Uterus (tissue), 4 donors: ENCODE data around the gene LENG8. TPM values are rescaled to one million over a fixed set of nuclear protein-coding genes. Genes with fewer than 3 reads are reported as not detected.

Experiments
- DNase-seq, 2 donors: peaks; one replicate each; pipeline ENCODE4 v3.0.0-alpha.2; 2019 to 2020
- H3K27ac ChIP-seq, 2 donors: fragments of 200-600 bp; sonication (generic); 1 replicate in 1 of 2; 2 replicates in 1 of 2; pipeline ENCODE4 v1.5.1; 2016 to 2018
- H3K27me3 ChIP-seq, 2 donors: fragments of 200-600 bp; sonication (generic); one replicate each; pipeline ENCODE4 v1.5.1; 2018 to 2019; ENCODE audit warnings: control low read depth in 1 of 2
- H3K36me3 ChIP-seq, 2 donors: fragments of 200-600 bp; sonication (generic); one replicate each; pipeline ENCODE4 v1.5.1; 2019; ENCODE audit warnings: control low read depth in 1 of 2
- H3K4me1 ChIP-seq, 2 donors: fragments of 200-600 bp; sonication (generic); one replicate each; pipeline ENCODE4 v1.5.1; 2018 to 2019; ENCODE audit warnings: control low read depth in 1 of 2
- H3K4me3 ChIP-seq, 2 donors: fragments of 200-600 bp; sonication (generic); 1 replicate in 1 of 2; 2 replicates in 1 of 2; pipeline ENCODE4 v1.5.1; 2018 to 2019; ENCODE audit warnings: mild to moderate bottlenecking in 1 of 2
- H3K9me3 ChIP-seq, 2 donors: fragments of 200-600 bp; sonication (generic); one replicate each; pipeline ENCODE4 v1.5.1; 2019; ENCODE audit warnings: control low read depth in 1 of 2
- POLR2A ChIP-seq, 2 donors: fragments of 450-650 bp; IDR thresholded peaks; one replicate each; pipeline ENCODE4 v1.6.1; 2016; ENCODE audit warnings: antibody characterized with exemption in 2 of 2, mild to moderate bottlenecking in 1 of 2, moderate library complexity in 1 of 2
- intact Hi-C: fragments of 100-400 bp; cut with DNase I; formaldehyde crosslinking; loops from one replicate; pipeline ENCODE4 v1.15.1; 2023; ENCODE audit warnings: low total_unique reads
- total RNA-seq, 4 donors: library from RNA; depleted of rRNA in 3 of 4; stranded (reverse); fragments of >200 nt in 3 of 4; gene quantifications; one replicate each; pipeline versions ENCODE4 v1.1.0 to v1.2.4, GENCODE V29; 2014 to 2023
- TF ChIP-seq, protein P1 (sequence below), 4 experiments: fragments of 200-600 bp in 2 of 4; fragments of 450-650 bp in 2 of 4; sonication (generic) in 2 of 4; IDR thresholded peaks; one replicate each; pipeline ENCODE4 v1.5.1; 2016 to 2019; ENCODE audit warnings: antibody characterized with exemption in 4 of 4, mild to moderate bottlenecking in 2 of 4, moderate library complexity in 1 of 4
- donor health status: DM: yes; HTN: yes; CAD: no.

The LENG8 gene
- total RNA-seq, 4 donors from 2014 or later: 58.1 to 275 (median 91.4) TPM

DNA sequence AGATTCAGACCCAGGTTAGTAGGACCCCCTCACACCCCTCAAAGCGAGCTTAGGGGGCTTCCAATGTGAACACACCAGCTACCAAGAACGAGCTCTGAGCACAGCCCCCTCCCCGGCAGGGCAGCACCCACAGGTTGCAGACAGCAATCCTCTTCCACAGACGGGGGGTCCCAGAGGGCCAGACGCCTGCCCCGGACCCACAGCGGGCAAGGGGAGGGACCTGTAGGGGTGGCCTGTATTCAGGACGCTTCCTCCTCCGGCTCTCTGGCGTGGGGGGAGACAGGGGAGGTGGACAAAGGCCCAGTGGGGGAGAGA, 29.0 kb upstream of the LENG8 start:
- Histone ChIP-seq H3K27me3 (peaks cover 3 to 16% of the 10 kb centered on the region in 2 donors), H3K36me3 (no peaks in the 10 kb centered on the region), H3K4me3 (no peak overlapping the region), H3K4me1 (no peaks in the 10 kb centered on the region), H3K9me3 (no peaks in the 10 kb centered on the region), H3K27ac (peak overlapping the region in 1 of 2 donors; percentile 60)
- TF ChIP-seq, protein P1, sequence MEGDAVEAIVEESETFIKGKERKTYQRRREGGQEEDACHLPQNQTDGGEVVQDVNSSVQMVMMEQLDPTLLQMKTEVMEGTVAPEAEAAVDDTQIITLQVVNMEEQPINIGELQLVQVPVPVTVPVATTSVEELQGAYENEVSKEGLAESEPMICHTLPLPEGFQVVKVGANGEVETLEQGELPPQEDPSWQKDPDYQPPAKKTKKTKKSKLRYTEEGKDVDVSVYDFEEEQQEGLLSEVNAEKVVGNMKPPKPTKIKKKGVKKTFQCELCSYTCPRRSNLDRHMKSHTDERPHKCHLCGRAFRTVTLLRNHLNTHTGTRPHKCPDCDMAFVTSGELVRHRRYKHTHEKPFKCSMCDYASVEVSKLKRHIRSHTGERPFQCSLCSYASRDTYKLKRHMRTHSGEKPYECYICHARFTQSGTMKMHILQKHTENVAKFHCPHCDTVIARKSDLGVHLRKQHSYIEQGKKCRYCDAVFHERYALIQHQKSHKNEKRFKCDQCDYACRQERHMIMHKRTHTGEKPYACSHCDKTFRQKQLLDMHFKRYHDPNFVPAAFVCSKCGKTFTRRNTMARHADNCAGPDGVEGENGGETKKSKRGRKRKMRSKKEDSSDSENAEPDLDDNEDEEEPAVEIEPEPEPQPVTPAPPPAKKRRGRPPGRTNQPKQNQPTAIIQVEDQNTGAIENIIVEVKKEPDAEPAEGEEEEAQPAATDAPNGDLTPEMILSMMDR (IDR thresholded peaks at IDR 0.05): no peak
- TF ChIP-seq POLR2A (IDR thresholded peaks at IDR 0.05): no peak
- intact Hi-C loops: no loop called here
- no peak for DNase-seq

DNA sequence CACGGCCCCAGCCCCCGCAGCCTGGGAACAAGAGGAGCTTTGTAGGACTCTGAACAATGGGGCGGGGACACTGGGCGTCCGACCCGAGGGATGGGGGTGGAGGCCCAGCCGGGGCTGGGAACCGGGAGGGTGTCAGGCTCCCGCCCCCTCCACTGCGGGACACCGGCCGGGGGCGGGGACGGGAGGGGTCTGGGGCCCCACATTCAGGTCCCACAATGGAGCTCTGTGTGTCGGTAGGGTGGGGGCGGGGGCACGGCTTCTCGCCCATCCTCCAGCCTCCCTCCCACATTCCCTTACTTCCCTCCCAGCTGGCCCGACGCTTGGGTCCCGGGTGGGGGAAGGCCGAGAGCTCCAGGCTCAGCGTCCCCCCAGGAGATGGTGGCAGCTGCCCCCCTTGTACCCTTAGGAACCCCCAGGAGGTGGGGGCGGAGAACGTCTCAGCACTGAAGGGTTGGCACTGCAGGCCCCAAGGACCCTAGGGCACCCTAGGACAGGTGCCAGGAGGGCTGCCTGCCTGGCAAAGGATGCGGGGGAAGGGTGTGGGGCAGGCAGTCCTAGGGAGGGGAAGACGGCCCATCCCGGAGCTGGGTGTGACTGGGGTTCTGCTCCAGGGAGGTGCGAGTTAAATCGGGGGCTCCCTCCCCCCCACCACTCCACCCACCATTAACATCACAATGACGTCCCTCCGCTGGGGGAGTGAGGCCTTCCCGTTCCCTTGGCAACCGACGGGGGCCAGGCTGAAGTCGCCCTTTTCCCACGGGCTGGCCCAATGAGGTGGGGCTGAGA, 28.4 kb upstream of the LENG8 start:
- no peaks in the 10 kb centered on the region for H3K36me3 ChIP-seq
- H3K27ac ChIP-seq: peak overlapping the region in 1 of 2 donors; percentile 60
- peaks cover 3 to 13% of the 10 kb centered on the region in 2 donors for H3K27me3 ChIP-seq
- no peak for TF ChIP-seq POLR2A (IDR thresholded peaks at IDR 0.05)
- TF ChIP-seq, protein P1 (IDR thresholded peaks at IDR 0.05): no peak
- H3K4me1 ChIP-seq: no peaks in the 10 kb centered on the region
- H3K4me3 ChIP-seq: no peak overlapping the region
- no peaks in the 10 kb centered on the region for H3K9me3 ChIP-seq
- DNase-seq: no peak
- intact Hi-C loops: no loop called here

DNA sequence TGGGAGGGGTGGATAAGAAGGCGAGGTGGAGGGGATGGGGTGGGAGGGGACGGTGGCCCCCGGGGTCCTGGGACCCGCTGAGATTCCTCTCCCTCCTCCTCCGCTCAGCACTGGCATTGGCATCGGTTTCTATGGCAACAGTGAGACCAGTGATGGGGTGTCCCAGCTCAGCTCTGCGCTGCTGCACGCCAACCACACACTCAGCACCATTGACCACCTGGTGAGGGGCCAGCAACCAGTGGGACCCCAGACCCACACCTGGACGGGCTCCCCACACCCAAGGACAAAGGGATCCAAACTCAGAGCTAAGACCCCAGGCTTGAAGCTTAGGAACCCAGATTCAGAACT, 27.9 kb upstream of the LENG8 start:
- Histone ChIP-seq H3K27ac (peak overlapping the region in 1 of 2 donors; percentile 60), H3K4me3 (no peak overlapping the region)
- intact Hi-C loops: no loop called here

DNA sequence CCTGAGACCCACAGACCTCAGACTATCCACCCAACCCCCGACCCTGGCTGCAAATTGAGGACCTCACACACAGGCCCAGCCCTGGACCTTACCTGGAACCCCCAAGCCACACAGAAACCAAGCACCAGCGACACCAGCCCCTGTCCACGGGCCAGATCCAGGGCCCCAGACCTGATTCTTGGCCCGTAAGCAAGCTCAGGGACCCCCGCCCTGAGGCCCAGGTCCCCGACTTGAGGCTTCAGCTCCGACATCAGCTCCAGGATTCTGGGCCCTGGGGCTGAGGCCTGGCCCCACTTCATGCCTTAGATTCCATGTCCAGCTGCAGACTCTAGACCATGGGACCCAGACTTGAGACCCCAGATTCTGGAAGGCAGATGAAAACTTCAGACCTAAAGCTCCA, 27.5 kb upstream of the LENG8 start:
- Histone ChIP-seq H3K4me1 (no peaks in the 10 kb centered on the region), H3K9me3 (no peaks in the 10 kb centered on the region), H3K27me3 (peaks cover 3 to 4% of the 10 kb centered on the region in 2 donors), H3K27ac (peak overlapping the region in 1 of 2 donors; percentile 60), H3K36me3 (no peaks in the 10 kb centered on the region), H3K4me3 (no peak overlapping the region)
- intact Hi-C loops: no loop called here
- TF ChIP-seq, protein P1 (IDR thresholded peaks at IDR 0.05): no peak
- no peak for TF ChIP-seq POLR2A (IDR thresholded peaks at IDR 0.05)
- DNase-seq: no peak

More for the DNA sequence above, 27.9 kb upstream of the LENG8 start:
- Histone ChIP-seq H3K9me3 (no peaks in the 10 kb centered on the region), H3K27me3 (peaks cover 3 to 7% of the 10 kb centered on the region in 2 donors), H3K4me1 (no peaks in the 10 kb centered on the region), H3K36me3 (no peaks in the 10 kb centered on the region)
- no peak for DNase-seq
- no peak for TF ChIP-seq POLR2A (IDR thresholded peaks at IDR 0.05)
- TF ChIP-seq, protein P1 (IDR thresholded peaks at IDR 0.05): no peak

DNA sequence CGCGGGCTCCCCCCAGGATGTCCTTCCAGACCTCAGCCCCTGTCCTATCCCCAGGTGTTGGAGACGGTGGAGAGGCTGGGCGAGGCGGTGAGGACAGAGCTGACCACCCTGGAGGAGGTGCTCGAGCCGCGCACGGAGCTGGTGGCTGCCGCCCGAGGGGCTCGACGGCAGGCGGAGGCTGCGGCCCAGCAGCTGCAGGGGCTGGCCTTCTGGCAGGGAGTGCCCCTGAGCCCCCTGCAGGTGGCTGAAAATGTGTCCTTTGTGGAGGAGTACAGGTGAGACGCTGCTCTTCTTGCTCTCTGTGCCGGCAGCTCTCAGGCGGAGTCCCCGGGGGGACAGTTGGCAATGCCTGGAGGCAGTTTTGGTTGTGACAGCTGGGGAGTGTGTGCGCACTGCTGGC, 26.9 kb upstream of the LENG8 start:
- H3K9me3 ChIP-seq: no peaks in the 10 kb centered on the region
- no peak overlapping the region for H3K4me3 ChIP-seq
- no peaks in the 10 kb centered on the region for H3K36me3 ChIP-seq
- DNase-seq: no peak
- intact Hi-C loops: no loop called here
- peaks cover 3% of the 10 kb centered on the region in 2 donors for H3K27me3 ChIP-seq
- TF ChIP-seq POLR2A (IDR thresholded peaks at IDR 0.05): no peak
- TF ChIP-seq, protein P1 (IDR thresholded peaks at IDR 0.05): no peak
- H3K4me1 ChIP-seq: no peaks in the 10 kb centered on the region
- H3K27ac ChIP-seq: no peak overlapping the region
